A549 treated with AZD9567 at 1 μM for 4 hours (cell line): ENCODE data around the gene ACTR10. TPM values are rescaled to one million over a fixed set of nuclear protein-coding genes. Genes with fewer than 3 reads are reported as not detected.

Experiments
- total RNA-seq: library from RNA; stranded (reverse); fragments of 200-300 nt; extraction: Qiagen RNA extraction; gene quantifications from 5 replicates; pipeline ENCODE4 v1.2.3, GENCODE V29; 2022; ENCODE audit not compliant: insufficient read depth

ACTR10 gene
- 48.2 to 78.7 TPM (median 51.7 TPM) in 5 replicates for total RNA-seq

GRCh38 chr14:58199726-58200479 lies at the start of gene ACTR10:
Gene ACTR10, plus strand, starts transcription at chr14:58200149. Its CDS starts 69 bp downstream, at chr14:58200218.

DNA sequence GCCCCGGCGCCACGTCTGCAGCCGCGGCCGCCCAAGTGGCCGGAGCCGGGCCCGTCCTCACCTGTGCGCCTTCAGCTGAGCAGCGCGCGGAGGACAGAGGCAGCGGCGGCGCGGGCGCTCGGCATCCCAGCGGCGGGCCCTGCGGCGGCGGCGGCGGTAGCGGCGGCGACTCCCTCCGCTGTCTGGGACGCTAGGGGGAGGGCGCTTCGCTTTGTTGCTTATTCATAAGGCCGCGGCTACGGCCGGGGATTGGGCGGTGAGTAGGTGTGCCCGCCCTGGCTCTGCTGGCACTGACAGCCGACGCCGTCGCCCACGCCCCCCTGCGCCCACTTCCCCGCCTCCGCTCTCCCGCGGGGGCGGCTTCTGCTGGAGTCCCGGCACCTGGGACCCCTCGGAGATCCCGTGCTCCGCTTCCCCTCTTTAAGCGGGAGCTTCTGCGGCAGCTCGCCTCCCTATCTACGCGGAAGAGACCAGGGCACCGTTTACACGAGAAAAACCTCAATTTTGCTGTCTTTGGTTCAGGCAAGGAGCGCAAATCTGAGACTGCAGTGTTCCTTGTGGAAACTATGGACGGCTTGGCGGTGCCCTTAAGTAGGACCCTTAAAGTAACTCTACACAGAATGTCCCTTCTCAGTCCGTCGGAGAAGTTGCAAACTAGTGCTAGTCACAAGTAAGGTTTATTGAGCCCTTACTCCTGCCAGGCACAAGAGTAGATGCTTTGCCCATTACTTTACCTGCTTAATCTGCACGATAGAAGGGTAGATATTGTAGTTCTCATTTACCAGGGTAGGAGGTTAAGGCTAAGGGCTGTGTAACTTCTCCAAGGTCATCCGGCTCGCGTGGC lies 47.7 kb upstream of the ACTR10 start, which contains the start of gene ARMH4:
Gene ARMH4, minus strand, starts transcription at position 200 of the 844 bp plus-strand sequence. CDS start 12,855 bp downstream, outside the sequence.

DNA sequence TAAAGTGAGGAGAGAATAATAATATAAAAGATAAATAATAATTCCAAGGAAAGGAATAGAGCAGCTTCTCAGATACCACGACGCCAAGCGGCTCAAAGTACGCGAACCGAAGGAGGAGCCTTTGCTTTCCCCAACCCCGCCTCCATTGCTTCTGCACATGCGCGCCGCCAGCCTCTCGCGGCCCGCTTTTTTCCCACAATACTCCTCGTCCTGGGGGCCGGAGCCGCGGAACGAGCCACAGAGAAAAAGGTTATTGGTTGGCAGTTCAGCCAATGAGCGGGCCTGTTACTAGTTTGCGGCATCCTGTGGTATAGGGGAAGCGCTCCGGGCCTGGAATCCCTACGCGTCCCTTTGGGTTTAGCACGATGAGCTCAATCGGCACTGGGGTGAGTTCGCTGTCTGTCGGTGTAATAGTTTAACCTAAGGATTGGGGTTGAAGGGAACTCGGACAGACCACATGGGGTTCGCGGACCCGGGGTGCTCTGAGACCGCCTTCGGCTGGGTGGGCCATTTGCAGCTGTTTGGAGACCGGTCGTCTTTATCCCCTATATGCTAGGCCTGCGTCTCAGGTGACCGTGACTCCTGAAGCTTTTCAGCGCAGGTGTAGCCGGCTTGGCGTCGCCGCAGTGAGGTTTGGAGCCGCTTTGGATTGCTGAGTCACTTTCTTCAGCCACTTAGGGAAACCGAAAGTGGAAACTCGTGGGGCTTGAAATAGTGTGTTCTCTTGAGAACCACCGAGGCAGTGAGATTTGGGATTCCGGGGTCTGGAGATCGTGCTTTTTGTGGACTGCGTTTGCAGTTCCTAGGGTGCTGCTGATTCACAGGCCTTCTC lies 44.8 kb downstream of the ACTR10 start, which contains the start of gene PSMA3:
Gene PSMA3, plus strand, starts transcription at position 288 of the 832 bp plus-strand sequence. Its CDS starts 78 bp downstream, at position 366.

Other genes starting within 250 kb of the ACTR10 start
- gene ARMH4, start 47.9 kb upstream of the ACTR10 start, total RNA-seq: 0.37 to 0.87 TPM (median 0.67 TPM) in 4 of 5 replicates, not detected in the other
- gene PSMA3, start 44.7 kb downstream of the ACTR10 start, total RNA-seq: 181 to 270 TPM (median 189 TPM) in 5 replicates
- 3.7 to 6.0 TPM (median 5.5 TPM) in 5 replicates for gene ARID4A, start 98.4 kb downstream of the ACTR10 start, total RNA-seq
- not detected in 5 replicates for gene TOMM20L, start 195.8 kb downstream of the ACTR10 start, total RNA-seq
- gene TIMM9, start 227.4 kb downstream of the ACTR10 start, total RNA-seq: 50.4 to 73.6 TPM (median 69.6 TPM) in 5 replicates
- gene KIAA0586, start 227.6 kb downstream of the ACTR10 start, total RNA-seq: 7.7 to 21.5 TPM (median 8.2 TPM) in 5 replicates